Right ventricle myocardium superior (tissue), 1 donor: Measurements from ENCODE around the gene IKZF2. TPM values are rescaled to one million over a fixed set of nuclear protein-coding genes. Genes with fewer than 3 reads are reported as not detected.

Source experiments
- ATAC-seq: fragments of 200-7000 bp; cut with Tn5 transposase; one replicate; pipeline ENCODE4 v1.9.1; 2020; ENCODE audit warnings: mild to moderate bottlenecking; ENCODE audit not compliant: poor library complexity
- DNase-seq: peaks from one replicate; pipeline ENCODE4 v3.0.0-alpha.2; 2020
- intact Hi-C: fragments of 100-400 bp; cut with DNase I; formaldehyde crosslinking; loops from one replicate; pipeline ENCODE4 v1.11.2; 2022
- total RNA-seq: library from RNA; stranded (reverse); fragmentation: NEBNext Ultra II Directional; extraction: Animal tissue kit (Norgen Biotek cat#: 25700); gene quantifications from one replicate; pipeline ENCODE4 v1.2.1, GENCODE V29; 2021
- donor health status: DM: no; HTN: yes; CAD: no; lungs with severe emphysema.

IKZF2 gene
- total RNA-seq, 1 donor from 2014 or later, result 4.3 TPM

DNA sequence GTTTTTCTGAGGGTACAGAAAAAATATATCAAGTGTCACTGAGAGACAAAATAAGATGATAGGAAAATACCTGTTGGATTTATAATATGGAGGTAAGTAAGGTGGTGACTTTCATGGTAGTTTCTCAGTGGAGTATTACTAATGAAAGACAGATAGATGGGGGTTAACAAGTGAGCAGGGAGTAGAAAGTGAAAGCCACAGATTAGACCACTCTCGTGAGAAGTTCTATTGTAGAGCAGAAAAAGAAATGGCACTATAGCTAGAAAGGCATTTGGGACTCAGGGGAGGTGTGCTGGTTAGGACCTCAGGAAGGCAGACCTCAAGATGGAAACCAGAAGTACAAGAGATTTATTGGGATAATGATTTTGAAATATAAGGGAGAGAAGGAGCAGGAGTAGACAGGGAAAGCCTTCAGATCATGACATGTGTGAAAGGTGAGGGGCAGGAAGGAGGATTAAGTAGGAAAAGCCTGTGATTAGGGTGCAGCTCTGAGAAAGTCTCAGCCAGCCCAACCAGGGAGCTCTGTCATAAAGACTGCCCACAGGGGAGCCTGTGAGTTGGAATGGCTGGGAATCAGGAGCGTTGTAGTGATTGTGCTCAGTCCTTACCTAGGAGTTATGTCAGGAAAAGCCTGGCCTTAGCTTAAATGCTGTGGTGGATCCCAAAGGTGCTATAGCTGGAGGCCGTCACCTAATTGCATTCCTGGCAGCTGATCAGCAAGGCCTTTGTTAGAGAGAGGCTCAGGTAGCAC is 198.1 kb downstream of the IKZF2 start:
- ATAC-seq (no peak), DNase-seq (no peak)
- intact Hi-C loops, result no loop called here

DNA sequence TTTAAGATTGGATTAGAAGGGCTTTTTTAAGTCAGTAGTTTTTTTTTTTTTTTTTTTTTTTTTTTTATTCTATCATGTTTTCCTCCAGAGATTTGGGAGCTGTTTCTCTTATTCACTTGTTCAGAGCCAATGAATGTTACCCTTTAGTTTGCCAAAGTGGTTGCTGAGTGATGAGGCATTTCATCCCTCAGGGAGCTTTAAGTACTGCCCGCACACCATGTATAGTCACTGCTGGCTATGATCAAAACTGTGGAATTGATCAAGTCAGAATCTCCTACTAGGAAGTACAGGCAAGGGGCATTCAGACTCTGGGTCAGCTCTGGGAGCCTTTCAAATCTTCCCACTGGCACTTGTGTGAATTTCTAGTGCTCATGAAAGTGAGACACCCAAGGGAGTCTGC is 201.6 kb downstream of the IKZF2 start:
- ATAC-seq, result no peak

More for the DNA sequence above, 201.6 kb downstream of the IKZF2 start:
- intact Hi-C loops, result no loop called here
- no peak for DNase-seq

Other genes starting within 250 kb of the IKZF2 start
- gene SPAG16, start 132.9 kb upstream of the IKZF2 start, total RNA-seq, result 17.8 TPM